ENCODE data around the gene TPX2.
A peak's percentile ranks its signal among the peaks of the same experiment; 100 is the strongest.

The TPX2 gene

GRCh38 chr20:31708736-31709534, 30.2 kb upstream of the TPX2 start:
- no peak overlapping the region; the same call in 1 of the 2 replicates for H3K9ac ChIP-seq (ENCODE audit: low read length)
- H4K20me1 ChIP-seq (ENCODE audit: insufficient read depth, low read length), result no peaks in the 10 kb centered on the region
- H3K4me1 ChIP-seq (ENCODE audit: insufficient read depth, low read length, severe bottlenecking), result peaks cover 95% of the 10 kb centered on the region
- 0 out of 2 replicates have a peak, but pooled peaks cover 3% of the 10 kb centered on the region for H3F3A ChIP-seq (ENCODE audit: insufficient read depth, low read length)
- H3K4me2 ChIP-seq (ENCODE audit: low read length), result peak overlapping the region; percentile 29; the same call in 1 of the 2 replicates
- peaks cover 65% of the 10 kb centered on the region for H3K36me3 ChIP-seq (ENCODE audit: insufficient read depth, low read length)
- no peak overlapping the region for H3K4me3 ChIP-seq (ENCODE audit: low read depth, low read length, poor library complexity, severe bottlenecking)
- no peaks in the 10 kb centered on the region for H3K9me3 ChIP-seq (ENCODE audit: low read length)
- TF ChIP-seq EZH2 (IDR thresholded peaks at IDR 0.05; ENCODE audit: borderline replicate concordance, low read length), result no peak
- no peak; the same call in 1 of the 2 replicates for TF ChIP-seq CTCF (IDR thresholded peaks at IDR 0.05; ENCODE audit: low read length)
- no peak overlapping the region for H2AFZ ChIP-seq (ENCODE audit: low read length)
- H3K27ac ChIP-seq (ENCODE audit: low read depth, low read length, poor library complexity, severe bottlenecking), result peak overlapping the region; percentile 96
- no peaks in the 10 kb centered on the region for H3K9me2 ChIP-seq (ENCODE audit: low read depth, low read length)
- H3K79me2 ChIP-seq (ENCODE audit: insufficient read depth, low read length), result peaks cover 23% of the 10 kb centered on the region
- H3K27me3 ChIP-seq (ENCODE audit: insufficient read depth, low read length), result no peaks in the 10 kb centered on the region

- no peak overlapping the region for H3K4me3 ChIP-seq (ENCODE audit: low read depth, low read length, poor library complexity, severe bottlenecking)
- no peaks in the 10 kb centered on the region for H3K9me2 ChIP-seq (ENCODE audit: low read depth, low read length)
- H3K4me1 ChIP-seq (ENCODE audit: insufficient read depth, low read length, severe bottlenecking), result peaks cover 95% of the 10 kb centered on the region
- peaks cover 14% of the 10 kb centered on the region for H3K79me2 ChIP-seq (ENCODE audit: insufficient read depth, low read length)
- H3K27ac ChIP-seq (ENCODE audit: low read depth, low read length, poor library complexity, severe bottlenecking), result peak overlapping the region; percentile 96
- no peaks in the 10 kb centered on the region for H4K20me1 ChIP-seq (ENCODE audit: insufficient read depth, low read length)
- TF ChIP-seq EZH2 (IDR thresholded peaks at IDR 0.05; ENCODE audit: borderline replicate concordance, low read length) (no peak), CTCF (IDR thresholded peaks at IDR 0.05; ENCODE audit: low read length) (no peak)
- 0 out of 2 replicates have a peak, but pooled peaks cover 3% of the 10 kb centered on the region for H3F3A ChIP-seq (ENCODE audit: insufficient read depth, low read length)
- H3K4me2 ChIP-seq (ENCODE audit: low read length), result no peak overlapping the region; the same call in 1 of the 2 replicates
- H3K36me3 ChIP-seq (ENCODE audit: insufficient read depth, low read length), result peaks cover 67% of the 10 kb centered on the region
- H3K27me3 ChIP-seq (ENCODE audit: insufficient read depth, low read length), result no peaks in the 10 kb centered on the region
- no peak overlapping the region; the same call in 1 of the 2 replicates for H3K9ac ChIP-seq (ENCODE audit: low read length)
- H2AFZ ChIP-seq (ENCODE audit: low read length), result no peak overlapping the region
- H3K9me3 ChIP-seq (ENCODE audit: low read length), result no peaks in the 10 kb centered on the region
These were observed 29.2 kb upstream of the TPX2 start for GRCh38 chr20:31709939-31710338.

GRCh38 chr20:31710423-31711108, 28.5 kb upstream of the TPX2 start:
- Histone ChIP-seq H3K36me3 (ENCODE audit: insufficient read depth, low read length) (peaks cover 66% of the 10 kb centered on the region), H3K4me3 (ENCODE audit: low read depth, low read length, poor library complexity, severe bottlenecking) (peak overlapping the region; percentile 11)

More at GRCh38 chr20:31710423-31711108, 28.5 kb upstream of the TPX2 start:
- Histone ChIP-seq H3K9ac (ENCODE audit: low read length) (peak overlapping the region; percentile 36; the same call in 1 of the 2 replicates), H3F3A (ENCODE audit: insufficient read depth, low read length) (0 out of 2 replicates have a peak, but pooled peaks cover 3% of the 10 kb centered on the region), H2AFZ (ENCODE audit: low read length) (no peak overlapping the region), H3K27ac (ENCODE audit: low read depth, low read length, poor library complexity, severe bottlenecking) (peak overlapping the region; percentile 96), H3K27me3 (ENCODE audit: insufficient read depth, low read length) (no peaks in the 10 kb centered on the region), H3K4me1 (ENCODE audit: insufficient read depth, low read length, severe bottlenecking) (peaks cover 92% of the 10 kb centered on the region), H3K4me2 (ENCODE audit: low read length) (peak overlapping the region; percentile 45; the same call in 1 of the 2 replicates), H3K9me3 (ENCODE audit: low read length) (no peaks in the 10 kb centered on the region), H3K9me2 (ENCODE audit: low read depth, low read length) (no peaks in the 10 kb centered on the region), H3K79me2 (ENCODE audit: insufficient read depth, low read length) (peaks cover 12% of the 10 kb centered on the region; the same call in 1 of the 2 replicates), H4K20me1 (ENCODE audit: insufficient read depth, low read length) (no peaks in the 10 kb centered on the region)
- TF ChIP-seq CTCF (IDR thresholded peaks at IDR 0.05; ENCODE audit: low read length) (no peak), EZH2 (IDR thresholded peaks at IDR 0.05; ENCODE audit: borderline replicate concordance, low read length) (no peak)
